Tibial nerve (tissue), 4 donors: Measurements from ENCODE around the gene PMP22. TPM values are rescaled to one million over a fixed set of nuclear protein-coding genes. Genes with fewer than 3 reads are reported as not detected.

Experiments used
- DNase-seq, 2 donors: peaks; one replicate each; pipeline ENCODE4 v3.0.0-alpha.2; 2019; ENCODE audit warnings: low spot score in 2 of 2
- H3K27ac ChIP-seq, 4 donors: fragments of 200-600 bp; sonication (generic) in 3 of 4; one replicate each; pipeline ENCODE4 v1.5.1; 2017 to 2019; ENCODE audit warnings: mild to moderate bottlenecking in 1 of 4
- H3K27me3 ChIP-seq, 2 donors: fragments of 200-600 bp; sonication (generic) in 1 of 2; one replicate each; pipeline versions ENCODE4 v1.5.1 to v1.6.0; 2017 to 2019
- H3K36me3 ChIP-seq, 3 donors: fragments of 200-600 bp; sonication (generic); one replicate each; pipeline ENCODE4 v1.5.1; 2018 to 2019
- H3K4me1 ChIP-seq, 4 donors: fragments of 200-600 bp; sonication (generic) in 3 of 4; one replicate each; pipeline ENCODE4 v1.5.1; 2017 to 2019
- H3K4me3 ChIP-seq, 4 donors: fragments of 200-600 bp; sonication (generic) in 3 of 4; one replicate each; pipeline ENCODE4 v1.5.1; 2017 to 2019; ENCODE audit warnings: mild to moderate bottlenecking in 1 of 4, moderate library complexity in 1 of 4
- H3K9me3 ChIP-seq, 4 donors: fragments of 200-600 bp; sonication (generic) in 3 of 4; one replicate each; pipeline ENCODE4 v1.5.1; 2017 to 2019
- CTCF ChIP-seq, 5 experiments: fragments of 200-600 bp in 3 of 5; fragments of 450-650 bp in 2 of 5; sonication (generic) in 3 of 5; IDR thresholded peaks; one replicate each; pipeline ENCODE4 v1.5.1; 2016 to 2019; ENCODE audit warnings: antibody characterized with exemption in 5 of 5, mild to moderate bottlenecking in 3 of 5, moderate library complexity in 2 of 5
- EP300 ChIP-seq, 2 donors: sonication (generic); formaldehyde crosslinking; IDR thresholded peaks; one replicate each; pipeline ENCODE4 v1.6.1; 2017; ENCODE audit warnings: antibody characterized with exemption in 2 of 2, mild to moderate bottlenecking in 1 of 2
- POLR2A ChIP-seq, 2 donors: fragments of 450-650 bp; IDR thresholded peaks; one replicate each; pipeline ENCODE4 v1.6.1; 2017; ENCODE audit warnings: antibody characterized with exemption in 2 of 2, mild to moderate bottlenecking in 2 of 2, moderate library complexity in 2 of 2
- WGBS, 2 donors: methylation state at CpG; one replicate each; pipeline ENCODE4 v1.1.5; 2018; 5-methylcytosine and 5-hydroxymethylcytosine counted together
- total RNA-seq, 4 donors: library from RNA; depleted of rRNA; stranded (reverse); fragments of >200 nt; gene quantifications; one replicate each; pipeline ENCODE4 v1.1.0, GENCODE V29; 2016

Gene PMP22
- total RNA-seq, 4 donors from 2014 or later: 784 to 3,019 (median 2,270) TPM

DNA sequence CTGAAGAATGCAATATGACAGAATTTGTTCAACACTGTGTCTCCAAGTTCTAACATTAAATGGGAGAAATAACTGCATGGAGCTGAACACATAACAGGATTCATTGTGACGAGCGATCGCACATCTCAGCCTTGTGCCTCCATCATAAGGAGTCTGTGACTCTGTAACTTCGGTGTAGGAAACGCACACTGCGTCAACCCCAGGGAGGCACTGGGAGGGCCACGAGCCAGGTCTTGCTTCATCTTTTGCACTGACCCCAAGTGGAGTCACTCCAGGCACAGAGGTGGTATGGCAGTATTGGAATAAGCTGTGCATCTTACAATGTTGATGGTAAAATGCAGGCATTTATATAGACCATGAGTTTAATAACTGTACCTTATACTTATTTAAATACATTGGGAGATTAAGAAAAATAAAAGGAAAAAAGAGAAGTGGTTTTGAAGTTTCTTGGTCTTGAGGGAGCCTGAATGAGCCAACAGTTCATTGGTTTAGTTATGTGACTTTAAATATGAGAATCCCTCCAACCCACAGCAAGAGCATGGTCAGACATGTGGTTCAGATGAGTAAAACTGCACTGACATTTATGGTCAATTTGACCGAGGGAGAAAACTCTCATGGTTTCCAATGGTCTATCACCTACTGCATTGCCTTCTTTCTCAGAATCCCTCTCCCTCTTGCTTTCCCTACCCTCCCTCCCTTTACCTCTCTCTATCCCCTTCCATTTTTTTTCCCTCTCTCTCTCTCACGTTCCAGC lies 5.7 kb upstream of the PMP22 start:
- H3K36me3 ChIP-seq: no peaks in the 10 kb centered on the region
- TF ChIP-seq CTCF (IDR thresholded peaks at IDR 0.05): no peak
- TF ChIP-seq EP300 (IDR thresholded peaks at IDR 0.05): peak in 1 of 2 donors; percentile 34
- 48 to 60% methylated on average over 9 of the region's 9 CpGs for WGBS, 2 donors
- H3K4me1 ChIP-seq: peaks cover 0 to 53% (median 8%) of the 10 kb centered on the region in 4 donors
- H3K4me3 ChIP-seq: peak overlapping the region in 1 of 4 donors; percentile 24
- H3K27ac ChIP-seq: peak overlapping the region in 3 of 4 donors; percentile 16 to 100 (median 98)
- H3K9me3 ChIP-seq: no peaks in the 10 kb centered on the region
- no peaks in the 10 kb centered on the region for H3K27me3 ChIP-seq
- DNase-seq: no peak

- WGBS, 2 donors: 19 to 25% methylated on average over 5 of the region's 5 CpGs
- no peaks in the 10 kb centered on the region for H3K27me3 ChIP-seq
- H3K36me3 ChIP-seq: no peaks in the 10 kb centered on the region
- H3K9me3 ChIP-seq: no peaks in the 10 kb centered on the region
- H3K4me1 ChIP-seq: peaks cover 0 to 61% (median 8%) of the 10 kb centered on the region in 4 donors
- no peak overlapping the region for H3K4me3 ChIP-seq
- DNase-seq: no peak
- peak overlapping the region; percentile 16 to 100 (median 74) for H3K27ac ChIP-seq
- TF ChIP-seq CTCF (IDR thresholded peaks at IDR 0.05) (no peak), POLR2A (IDR thresholded peaks at IDR 0.05) (no peak), EP300 (IDR thresholded peaks at IDR 0.05) (no peak)
Measured at GRCh38 chr17:15269780-15270089, 4.6 kb upstream of the PMP22 start.

GRCh38 chr17:15269087-15269779 lies 4.1 kb upstream of the PMP22 start:
- H3K27ac ChIP-seq: peak overlapping the region; percentile 1 to 100 (median 74)
- WGBS, 2 donors: 34 to 43% methylated on average over 7 of the region's 7 CpGs
- H3K4me3 ChIP-seq: no peak overlapping the region

DNA sequence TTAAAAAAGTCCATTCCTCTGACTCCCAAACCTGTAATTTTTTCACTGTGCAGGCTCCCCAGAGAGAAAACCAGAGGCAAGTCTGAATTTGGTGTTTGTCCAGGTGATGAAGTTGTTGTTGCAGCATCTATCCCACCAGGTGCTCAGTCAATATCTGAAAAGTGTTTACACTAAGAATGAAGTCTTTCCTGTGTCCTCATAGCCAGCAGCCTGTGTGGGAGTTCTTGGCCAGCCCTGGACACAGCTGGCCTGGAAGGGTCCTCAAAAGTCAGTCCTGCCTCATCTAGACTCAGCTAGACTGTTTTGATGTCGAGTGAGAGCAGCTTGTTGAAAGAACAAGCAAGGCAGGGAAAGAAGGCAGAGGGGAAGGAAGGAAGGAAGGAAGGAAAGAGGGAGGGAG lies 3.3 kb upstream of the PMP22 start:
- H3K4me3 ChIP-seq: no peak overlapping the region
- no peaks in the 10 kb centered on the region for H3K27me3 ChIP-seq
- H3K9me3 ChIP-seq: no peaks in the 10 kb centered on the region
- no peak for DNase-seq
- H3K36me3 ChIP-seq: no peaks in the 10 kb centered on the region
- H3K27ac ChIP-seq: peak overlapping the region in 3 of 4 donors; percentile 50 to 100 (median 98)
- no peak for TF ChIP-seq CTCF (IDR thresholded peaks at IDR 0.05)
- TF ChIP-seq EP300 (IDR thresholded peaks at IDR 0.05): no peak
- no peak for TF ChIP-seq POLR2A (IDR thresholded peaks at IDR 0.05)
- H3K4me1 ChIP-seq: peaks cover 0 to 67% (median 11%) of the 10 kb centered on the region in 4 donors
- 9 to 27% methylated on average over 1 of the region's 1 CpG for WGBS, 2 donors

More at GRCh38 chr17:15269087-15269779, 4.1 kb upstream of the PMP22 start:
- DNase-seq: no peak
- Histone ChIP-seq H3K27me3 (no peaks in the 10 kb centered on the region), H3K4me1 (peaks cover 0 to 62% (median 8%) of the 10 kb centered on the region in 4 donors), H3K36me3 (no peaks in the 10 kb centered on the region), H3K9me3 (no peaks in the 10 kb centered on the region)
- no peak for TF ChIP-seq CTCF (IDR thresholded peaks at IDR 0.05)
- no peak for TF ChIP-seq POLR2A (IDR thresholded peaks at IDR 0.05)
- no peak for TF ChIP-seq EP300 (IDR thresholded peaks at IDR 0.05)

GRCh38 chr17:15267996-15268395 lies 2.9 kb upstream of the PMP22 start:
- 64 to 69% methylated on average over 3 of the region's 3 CpGs for WGBS, 2 donors
- Histone ChIP-seq H3K27ac (peak overlapping the region in 3 of 4 donors; percentile 50 to 100 (median 98)), H3K9me3 (no peaks in the 10 kb centered on the region), H3K27me3 (no peaks in the 10 kb centered on the region), H3K36me3 (no peaks in the 10 kb centered on the region), H3K4me3 (no peak overlapping the region), H3K4me1 (peaks cover 0 to 67% (median 11%) of the 10 kb centered on the region in 4 donors)
- DNase-seq: no peak
- TF ChIP-seq EP300 (IDR thresholded peaks at IDR 0.05): no peak
- TF ChIP-seq POLR2A (IDR thresholded peaks at IDR 0.05): no peak
- TF ChIP-seq CTCF (IDR thresholded peaks at IDR 0.05): no peak
